ENCODE data around the gene GLRA3.
"Not testable (repeated sequence)": the region's sequence is repeated elsewhere in the genome, so short reads cannot be mapped to it uniquely, and the experiment has no call there.

GLRA3 gene

GRCh38 chr4:174709526-174709925 is 119.5 kb downstream of the GLRA3 start:
- no peak for DNase-seq

GRCh38 chr4:174708381-174708780 is 120.7 kb downstream of the GLRA3 start:
- DNase-seq = no peak

GRCh38 chr4:174707902-174708301 is 121.1 kb downstream of the GLRA3 start:
- no peak for DNase-seq

- no peak for DNase-seq
Measured at GRCh38 chr4:174707051-174707676, 121.9 kb downstream of the GLRA3 start.

GRCh38 chr4:174702979-174703478 is 126.0 kb downstream of the GLRA3 start:
- DNase-seq = no peak

- DNase-seq = no peak
Measured at GRCh38 chr4:174699654-174700053, 129.4 kb downstream of the GLRA3 start.

- DNase-seq = no peak
Measured at GRCh38 chr4:174697896-174698295, 131.2 kb downstream of the GLRA3 start.

GRCh38 chr4:174697202-174697601 is 131.8 kb downstream of the GLRA3 start:
- DNase-seq = no peak

- DNase-seq = no peak
Measured at GRCh38 chr4:174696657-174697056, 132.4 kb downstream of the GLRA3 start.

GRCh38 chr4:174691876-174692275 is 137.2 kb downstream of the GLRA3 start:
- DNase-seq = not testable (repeated sequence)

GRCh38 chr4:174690665-174691064 is 138.4 kb downstream of the GLRA3 start:
- no peak for DNase-seq

GRCh38 chr4:174689618-174690017 is 139.4 kb downstream of the GLRA3 start:
- no peak for DNase-seq

GRCh38 chr4:174686826-174687225 is 142.2 kb downstream of the GLRA3 start:
- no peak for DNase-seq

GRCh38 chr4:174681723-174682300 is 147.2 kb downstream of the GLRA3 start:
- DNase-seq = no peak

- DNase-seq = no peak
Measured at GRCh38 chr4:174674305-174674840, 154.7 kb downstream of the GLRA3 start.

GRCh38 chr4:174673865-174674264 is 155.2 kb downstream of the GLRA3 start:
- DNase-seq = no peak

GRCh38 chr4:174672276-174672675 is 156.8 kb downstream of the GLRA3 start:
- no peak for DNase-seq

GRCh38 chr4:174669270-174669669 is 159.8 kb downstream of the GLRA3 start:
- DNase-seq = no peak

GRCh38 chr4:174665799-174666198 is 163.2 kb downstream of the GLRA3 start:
- DNase-seq = no peak

- DNase-seq = no peak
Measured at GRCh38 chr4:174663216-174663615, 165.8 kb downstream of the GLRA3 start.

- no peak for DNase-seq
Measured at GRCh38 chr4:174658246-174658645, 170.8 kb downstream of the GLRA3 start.

- no peak for DNase-seq
Measured at GRCh38 chr4:174657472-174657871, 171.6 kb downstream of the GLRA3 start.

GRCh38 chr4:174654634-174655033 is 174.4 kb downstream of the GLRA3 start:
- no peak for DNase-seq

GRCh38 chr4:174650711-174651355 is 178.2 kb downstream of the GLRA3 start:
- no peak for DNase-seq

All from activated CD8-positive, alpha-beta memory T cell treated with anti-CD3 and anti-CD28 coated beads, Interleukin-2, amount 50 U/mL, for 4 hours (primary cell).